Large intestine (tissue), 3 donors: ENCODE measurements around the gene ENTPD2. TPM values are rescaled to one million over a fixed set of nuclear protein-coding genes. Genes with fewer than 3 reads are reported as not detected.

ENCODE experiments used
- DNase-seq, 2 donors: peaks; one replicate each; pipeline versions ENCODE4 v3.0.0 to v3.0.0-alpha.2; 2013
- H3K27ac ChIP-seq: one replicate; pipeline ENCODE4 v1.5.1; 2013; ENCODE audit warnings: low read length
- H3K27me3 ChIP-seq: 2 replicates; pipeline ENCODE4 v1.6.1; 2013; ENCODE audit warnings: low read length; ENCODE audit not compliant: control insufficient read depth, insufficient read depth
- H3K36me3 ChIP-seq: 2 replicates; pipeline ENCODE4 v1.6.1; 2013; ENCODE audit warnings: low read length; ENCODE audit not compliant: control insufficient read depth, insufficient read depth
- H3K4me1 ChIP-seq: one replicate; pipeline ENCODE4 v1.6.1; 2013; ENCODE audit warnings: low read length; ENCODE audit not compliant: control insufficient read depth, insufficient read depth
- H3K4me3 ChIP-seq: one replicate; pipeline ENCODE4 v1.5.1; 2013; ENCODE audit warnings: low read length
- H3K9me3 ChIP-seq: one replicate; pipeline ENCODE4 v1.6.1; 2013; ENCODE audit warnings: mild to moderate bottlenecking, low read depth, low read length, moderate library complexity; ENCODE audit not compliant: control insufficient read depth
- WGBS: methylation state at CpG from one replicate; pipeline ENCODE4 v1.1.5; 2013; ENCODE audit warnings: low lambda C conversion rate; ENCODE audit not compliant: insufficient coverage; 5-methylcytosine and 5-hydroxymethylcytosine counted together
- polyA plus RNA-seq: library from polyadenylated mRNA; unstranded; fragments of 120-200 nt; gene quantifications from one replicate; pipeline ENCODE4 v1.2.1, GENCODE V29; 2013

Gene ENTPD2
- polyA plus RNA-seq, 1 donor: 9.9 TPM

GRCh38 chr9:137027369-137028262 lies 26.2 kb downstream of the ENTPD2 start, which contains the start of gene ABCA2:
Gene ABCA2 (minus strand): TSS chr9:137028237. CDS start chr9:137028140, 97 bp downstream.
- H3K9me3 ChIP-seq: peaks cover under 1% of the 10 kb centered on the region
- no peaks in the 10 kb centered on the region for H3K36me3 ChIP-seq
- peak within 1 kb of the TSS; percentile 53 for H3K4me3 ChIP-seq
- H3K27me3 ChIP-seq: no peaks in the 10 kb centered on the region
- no CpG with 5 or more reads among the region's 95 CpGs for WGBS
- peaks cover 42% of the 10 kb centered on the region for H3K4me1 ChIP-seq
- peak in 1 of 2 donors; percentile 33 for DNase-seq
- no peak within 1 kb of the TSS for H3K27ac ChIP-seq

DNA sequence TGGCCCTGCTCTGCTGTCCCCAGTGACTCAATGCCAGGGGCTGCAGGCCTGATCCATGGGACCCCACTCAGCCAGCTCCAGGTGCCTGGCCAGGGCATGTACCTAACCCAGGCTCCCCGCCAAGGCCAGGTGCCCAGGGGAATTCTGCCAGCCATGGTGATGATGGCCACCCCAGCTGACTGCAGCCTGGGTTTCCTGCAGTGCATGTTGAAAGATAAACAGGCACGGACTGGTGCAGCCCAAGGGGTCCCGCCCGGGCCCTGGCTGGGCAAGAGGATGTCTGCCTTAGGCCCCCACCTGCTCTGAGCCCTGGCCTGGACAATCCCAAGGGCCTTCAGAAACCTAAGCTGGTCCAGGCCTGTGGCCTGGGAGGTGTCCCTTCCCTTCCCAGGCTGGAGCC lies 27.0 kb downstream of the ENTPD2 start:
- no peaks in the 10 kb centered on the region for H3K36me3 ChIP-seq
- no peak overlapping the region for H3K27ac ChIP-seq
- no CpG with 5 or more reads among the region's 4 CpGs for WGBS
- H3K4me1 ChIP-seq: peaks cover 41% of the 10 kb centered on the region
- DNase-seq: no peak
- H3K4me3 ChIP-seq: no peak overlapping the region
- no peaks in the 10 kb centered on the region for H3K27me3 ChIP-seq
- H3K9me3 ChIP-seq: peaks cover 6% of the 10 kb centered on the region

DNA sequence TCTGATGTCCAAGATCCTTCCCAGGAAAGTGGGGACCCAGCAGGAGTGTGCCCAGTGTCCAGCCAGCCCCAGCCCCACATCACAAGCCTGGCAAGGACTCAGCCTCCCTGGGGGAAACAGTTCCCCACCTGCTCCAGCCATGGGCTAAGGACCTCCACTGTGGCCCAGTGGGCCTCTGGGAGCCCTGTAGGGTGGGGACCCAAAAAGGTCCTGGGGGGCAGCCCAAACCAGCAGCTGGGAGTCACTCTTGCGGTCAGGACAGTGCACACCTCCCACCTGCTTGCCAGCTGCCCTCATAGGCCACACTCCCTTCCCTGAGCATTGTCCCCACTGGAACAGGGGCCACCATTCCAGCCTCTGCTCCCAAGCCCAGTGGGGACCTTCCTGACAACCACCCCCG lies 27.5 kb downstream of the ENTPD2 start:
- Histone ChIP-seq H3K9me3 (peaks cover 8% of the 10 kb centered on the region), H3K4me1 (peaks cover 41% of the 10 kb centered on the region), H3K4me3 (no peak overlapping the region), H3K27ac (no peak overlapping the region), H3K36me3 (no peaks in the 10 kb centered on the region), H3K27me3 (no peaks in the 10 kb centered on the region)
- no peak for DNase-seq
- WGBS: no CpG with 5 or more reads among the region's 2 CpGs

DNA sequence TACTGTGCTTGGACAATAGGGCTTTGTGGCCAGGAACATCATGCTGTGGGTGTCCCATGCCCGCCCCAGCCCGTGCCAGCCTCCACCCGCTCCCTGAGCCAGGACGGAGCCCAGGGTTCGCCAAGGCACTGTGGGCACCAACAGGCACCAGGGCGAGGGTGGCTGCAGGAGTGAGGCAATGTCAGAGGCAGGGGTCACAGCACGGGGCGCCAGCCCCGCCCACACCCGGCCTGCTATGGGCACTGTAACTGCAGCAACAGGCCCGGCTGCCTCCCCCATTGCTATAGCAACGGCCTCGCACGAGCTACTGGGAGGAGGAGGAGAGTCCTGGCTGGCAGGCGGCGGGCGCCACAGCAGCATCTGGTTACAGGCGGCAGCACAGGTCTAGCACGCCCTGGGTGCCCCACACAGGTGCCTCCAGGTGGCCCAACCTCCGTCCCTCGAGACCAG lies 28.3 kb downstream of the ENTPD2 start:
- no peaks in the 10 kb centered on the region for H3K36me3 ChIP-seq
- no peaks in the 10 kb centered on the region for H3K27me3 ChIP-seq
- H3K4me1 ChIP-seq: peaks cover 38% of the 10 kb centered on the region
- H3K9me3 ChIP-seq: peaks cover 16% of the 10 kb centered on the region
- no peak overlapping the region for H3K27ac ChIP-seq
- DNase-seq: no peak
- H3K4me3 ChIP-seq: no peak overlapping the region
- no CpG with 5 or more reads among the region's 21 CpGs for WGBS

DNA sequence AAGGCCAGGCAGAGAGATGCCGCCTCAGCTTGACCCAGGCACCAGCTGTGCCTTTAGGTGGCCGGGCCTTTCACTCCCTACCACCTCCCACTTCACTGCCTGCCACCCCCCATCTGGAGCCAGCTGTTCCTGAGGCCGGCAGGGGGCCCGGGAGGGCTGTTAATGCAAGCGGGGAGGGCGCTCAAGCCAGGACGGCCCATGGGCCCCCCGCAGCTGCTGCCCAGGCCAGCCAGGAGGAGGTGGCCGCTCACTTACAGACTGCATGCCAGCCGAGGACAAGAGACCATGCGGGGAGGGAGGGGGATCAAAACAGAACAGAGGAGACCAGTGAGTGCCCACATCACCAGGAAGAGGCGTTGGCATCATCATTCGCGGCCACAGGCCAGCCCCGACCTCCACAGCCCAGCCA lies 30.3 kb downstream of the ENTPD2 start:
- DNase-seq: no peak
- peaks cover 31% of the 10 kb centered on the region for H3K4me1 ChIP-seq
- no peak overlapping the region for H3K4me3 ChIP-seq
- no peaks in the 10 kb centered on the region for H3K27me3 ChIP-seq
- WGBS: no CpG with 5 or more reads among the region's 15 CpGs
- no peak overlapping the region for H3K27ac ChIP-seq
- H3K36me3 ChIP-seq: no peaks in the 10 kb centered on the region
- peaks cover 22% of the 10 kb centered on the region for H3K9me3 ChIP-seq

DNA sequence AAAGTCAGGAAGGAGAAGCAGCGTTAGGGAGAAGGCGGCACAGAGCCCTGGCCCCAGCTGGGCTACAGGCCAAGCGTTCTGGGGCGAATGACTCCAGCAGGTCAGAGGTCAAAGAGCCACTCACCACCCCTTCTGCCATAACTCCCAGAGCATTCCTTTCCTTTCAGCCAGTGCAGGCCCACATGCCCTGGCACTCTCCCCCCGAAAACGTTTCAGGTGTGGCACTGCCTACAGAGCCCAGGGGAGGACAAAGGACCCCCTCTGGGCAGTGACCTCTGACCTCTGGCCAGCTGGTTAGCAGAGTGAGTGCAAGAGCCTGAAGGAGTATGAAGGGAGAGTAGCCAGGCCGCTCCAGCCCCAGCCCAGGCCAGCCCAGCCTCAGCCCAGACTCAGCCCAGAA lies 30.7 kb downstream of the ENTPD2 start:
- WGBS: no CpG with 5 or more reads among the region's 7 CpGs

GRCh38 chr9:137022662-137023008 lies 31.2 kb downstream of the ENTPD2 start:
- no peak overlapping the region for H3K27ac ChIP-seq
- peaks cover 28% of the 10 kb centered on the region for H3K4me1 ChIP-seq
- no peaks in the 10 kb centered on the region for H3K27me3 ChIP-seq
- peaks cover under 1% of the 10 kb centered on the region for H3K36me3 ChIP-seq
- peaks cover 27% of the 10 kb centered on the region for H3K9me3 ChIP-seq
- no peak overlapping the region for H3K4me3 ChIP-seq
- no CpG with 5 or more reads among the region's 23 CpGs for WGBS
- DNase-seq: no peak

More for the DNA sequence above, 30.7 kb downstream of the ENTPD2 start:
- Histone ChIP-seq H3K27me3 (no peaks in the 10 kb centered on the region), H3K9me3 (peaks cover 22% of the 10 kb centered on the region), H3K27ac (no peak overlapping the region), H3K4me3 (no peak overlapping the region), H3K36me3 (no peaks in the 10 kb centered on the region), H3K4me1 (peaks cover 28% of the 10 kb centered on the region)
- no peak for DNase-seq

GRCh38 chr9:137021979-137022661 lies 31.7 kb downstream of the ENTPD2 start:
- H3K27ac ChIP-seq: no peak overlapping the region
- H3K27me3 ChIP-seq: no peaks in the 10 kb centered on the region
- no CpG with 5 or more reads among the region's 30 CpGs for WGBS
- peaks cover 6% of the 10 kb centered on the region for H3K36me3 ChIP-seq
- peaks cover 32% of the 10 kb centered on the region for H3K9me3 ChIP-seq
- DNase-seq: peak; percentile 93 to 96
- no peak overlapping the region for H3K4me3 ChIP-seq
- peaks cover 24% of the 10 kb centered on the region for H3K4me1 ChIP-seq

DNA sequence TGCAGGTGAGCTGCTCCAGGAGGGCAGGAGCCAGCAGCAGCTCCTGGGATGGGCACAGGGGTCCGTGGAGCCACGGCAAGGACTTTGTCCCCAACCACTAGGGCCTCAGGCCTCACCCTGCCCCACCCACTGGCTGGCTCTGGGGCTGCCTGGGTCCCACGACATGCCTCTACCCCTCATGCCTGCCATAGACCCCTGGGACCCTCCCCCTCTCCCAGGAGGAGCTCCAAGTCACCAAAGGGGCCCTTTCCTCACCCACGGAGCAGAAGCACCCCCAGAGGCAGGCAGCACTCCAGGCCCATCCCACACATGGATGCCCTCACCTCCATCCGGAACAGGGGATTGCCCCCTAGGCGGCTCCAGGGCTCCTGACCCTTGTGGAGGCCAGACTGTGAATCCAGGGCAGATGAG lies 32.3 kb downstream of the ENTPD2 start:
- H3K27me3 ChIP-seq: no peaks in the 10 kb centered on the region
- H3K4me3 ChIP-seq: no peak overlapping the region
- WGBS: no CpG with 5 or more reads among the region's 6 CpGs
- H3K36me3 ChIP-seq: peaks cover 10% of the 10 kb centered on the region
- peaks cover 21% of the 10 kb centered on the region for H3K4me1 ChIP-seq
- peaks cover 35% of the 10 kb centered on the region for H3K9me3 ChIP-seq
- H3K27ac ChIP-seq: no peak overlapping the region
- DNase-seq: peak in 1 of 2 donors; percentile 53

DNA sequence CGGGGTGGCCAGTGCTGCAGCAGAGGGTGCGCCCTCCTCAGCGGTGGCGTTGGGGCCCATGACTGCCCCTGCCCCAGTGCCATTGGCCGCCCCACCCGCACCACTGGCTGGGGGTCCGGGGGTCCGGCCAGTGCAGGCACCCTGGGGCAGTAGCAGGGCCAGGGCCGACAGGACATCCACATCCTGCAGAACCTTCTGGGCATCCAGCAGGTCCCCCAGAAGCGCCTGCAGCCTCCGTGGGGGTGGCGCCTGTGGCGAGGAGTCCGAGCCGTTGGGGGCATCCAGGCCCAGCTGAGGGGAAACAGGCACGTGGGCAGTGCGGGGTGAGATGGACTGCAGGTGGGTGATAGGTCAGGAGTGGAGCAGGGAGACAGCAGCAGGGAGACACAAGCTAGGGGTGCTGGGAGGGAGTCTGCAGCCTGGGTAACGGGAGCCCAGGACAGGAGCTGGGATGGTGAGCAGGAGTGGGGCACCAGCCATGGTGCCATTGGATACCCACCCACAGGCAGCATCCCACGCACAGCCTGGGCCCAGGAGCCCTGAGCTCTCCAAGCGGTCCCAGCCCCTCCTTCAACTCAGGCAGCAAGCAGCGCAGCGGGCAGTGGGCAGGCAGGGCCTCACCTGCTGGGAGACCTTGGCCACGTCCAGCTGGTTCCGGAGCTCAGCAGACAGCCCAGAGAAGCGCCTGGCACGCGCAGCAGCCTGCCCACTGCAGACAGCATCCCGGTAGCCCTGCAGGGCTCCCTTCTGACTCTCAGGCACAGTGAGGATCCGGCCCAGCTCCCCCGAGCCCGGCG lies 32.9 kb downstream of the ENTPD2 start:
- Histone ChIP-seq H3K4me3 (no peak overlapping the region), H3K9me3 (peaks cover 35% of the 10 kb centered on the region), H3K27me3 (no peaks in the 10 kb centered on the region), H3K4me1 (peaks cover 21% of the 10 kb centered on the region), H3K36me3 (peaks cover 10% of the 10 kb centered on the region), H3K27ac (no peak overlapping the region)
- no CpG with 5 or more reads among the region's 32 CpGs for WGBS
- DNase-seq: no peak
